HuH-7 (cell line): ENCODE results near the gene ADGRE3.
"Not testable (repeated sequence)": the region's sequence is repeated elsewhere in the genome, so short reads cannot be mapped to it uniquely, and the experiment has no call there.

ENCODE experiments used
- DNase-seq: peaks from one replicate; pipeline ENCODE4 v3.0.0; 2011; ENCODE audit warnings: low spot score

ADGRE3 gene

DNA sequence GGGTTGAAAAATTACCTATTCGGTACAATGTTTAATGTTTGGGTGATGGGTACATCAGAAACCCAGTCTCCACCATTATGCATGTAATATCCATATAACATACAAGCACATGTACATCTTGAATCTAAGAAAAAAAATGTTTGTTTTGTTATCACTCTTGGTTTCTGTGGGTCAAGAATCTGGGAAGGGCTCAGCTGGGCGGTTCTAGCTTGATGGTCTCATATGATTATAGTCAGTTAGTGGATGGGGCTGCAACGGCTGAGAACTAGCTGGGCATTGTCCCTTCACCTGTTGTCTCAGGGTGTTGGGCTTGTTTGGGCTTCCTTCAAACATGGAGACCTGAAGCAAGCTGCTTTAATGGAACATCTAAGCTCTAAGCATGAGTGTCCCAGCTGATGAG is 4.7 kb downstream of the ADGRE3 start:
- DNase-seq: no peak

DNA sequence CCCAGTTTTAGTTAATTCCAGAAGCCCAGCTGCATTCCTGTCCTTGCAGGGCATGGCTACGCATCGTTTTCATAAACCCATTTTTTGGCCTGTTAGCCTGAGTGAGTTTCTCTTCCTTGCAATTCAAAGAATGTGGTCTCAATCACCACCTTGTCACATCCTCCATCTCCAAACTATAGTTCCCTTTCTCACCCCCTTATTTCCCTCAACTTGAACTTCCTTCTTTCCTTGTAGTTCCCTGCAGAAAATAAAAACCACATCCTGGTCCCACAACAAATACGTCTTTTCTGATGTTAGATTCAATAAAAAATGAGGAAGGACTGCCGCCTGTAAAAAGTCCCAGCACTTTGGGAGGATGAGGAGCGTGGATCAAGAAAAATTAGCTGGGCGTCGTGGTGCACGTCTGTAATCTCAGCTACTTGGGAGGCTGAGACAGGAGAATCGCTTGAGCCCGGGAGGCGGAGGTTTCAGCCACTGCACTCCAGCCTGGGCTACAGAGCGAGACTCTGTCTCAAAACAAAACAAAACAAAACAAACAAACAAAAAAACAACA is 13.2 kb downstream of the ADGRE3 start:
- DNase-seq: no peak

- DNase-seq: no peak
Measured at GRCh38 chr19:14659874-14660489, 14.7 kb downstream of the ADGRE3 start.

- no peak for DNase-seq
Measured at GRCh38 chr19:14655726-14656125, 18.9 kb downstream of the ADGRE3 start.

DNA sequence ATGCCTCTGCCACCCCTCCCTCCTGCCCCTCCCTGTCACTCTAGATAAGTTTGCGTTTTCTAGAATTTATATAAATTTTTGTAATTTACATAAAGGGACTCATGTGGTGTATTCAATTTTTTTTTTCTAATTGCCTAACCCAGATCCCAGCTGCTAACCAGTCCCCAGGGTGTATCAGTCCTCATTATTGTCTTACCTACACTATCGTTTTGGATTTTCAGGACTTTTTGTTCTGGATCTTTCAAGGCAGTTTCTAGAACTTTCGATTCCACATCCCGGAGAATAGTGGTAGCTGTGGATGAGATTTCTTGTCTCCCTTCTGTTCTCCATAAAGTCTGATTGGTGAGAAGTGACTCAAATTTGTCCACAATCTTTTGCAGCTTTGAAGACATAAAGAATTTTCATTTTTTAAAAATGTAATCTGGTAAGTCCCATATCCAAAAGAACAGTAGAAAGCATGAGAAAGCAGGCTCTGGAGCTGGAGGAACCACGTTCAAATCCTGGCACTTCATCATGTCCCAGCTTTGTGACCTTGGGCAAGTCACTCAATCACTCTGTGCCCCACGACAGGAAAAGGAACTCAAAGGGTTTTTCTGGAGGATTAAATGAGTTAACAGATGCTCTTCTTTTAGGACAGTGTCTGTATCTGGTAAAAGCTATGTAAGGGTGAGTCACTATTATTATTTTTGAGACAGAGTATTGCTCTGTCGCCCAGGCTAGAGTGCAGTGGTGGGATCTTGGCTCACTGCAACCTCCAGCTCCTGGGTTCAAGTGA is 19.7 kb downstream of the ADGRE3 start:
- no peak for DNase-seq

DNA sequence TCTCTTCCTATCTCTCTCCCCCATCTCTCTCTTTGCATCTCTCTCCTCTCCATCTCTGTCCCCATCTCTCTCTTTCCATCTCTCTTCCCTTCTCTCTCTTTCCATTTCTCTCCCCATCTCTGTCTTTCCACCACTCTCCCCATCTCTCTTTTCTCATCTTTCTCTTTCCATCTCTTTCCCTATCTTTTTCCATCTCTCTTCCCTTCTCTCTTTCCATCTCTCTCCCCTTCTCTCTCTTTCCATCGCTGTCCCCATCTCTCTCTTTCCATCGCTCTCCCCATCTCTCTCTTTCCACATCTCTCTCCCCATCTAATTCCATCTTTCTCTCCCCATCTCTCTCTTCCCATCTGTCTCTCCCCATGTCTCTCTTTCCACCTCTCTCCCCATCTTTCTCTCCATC is 24.5 kb downstream of the ADGRE3 start:
- no peak for DNase-seq

- no peak for DNase-seq
Measured at GRCh38 chr19:14649020-14649419, 25.6 kb downstream of the ADGRE3 start.

GRCh38 chr19:14648506-14648905 is 26.1 kb downstream of the ADGRE3 start:
- no peak for DNase-seq

- DNase-seq: no peak
Measured at GRCh38 chr19:14639536-14640277, 34.9 kb downstream of the ADGRE3 start.

DNA sequence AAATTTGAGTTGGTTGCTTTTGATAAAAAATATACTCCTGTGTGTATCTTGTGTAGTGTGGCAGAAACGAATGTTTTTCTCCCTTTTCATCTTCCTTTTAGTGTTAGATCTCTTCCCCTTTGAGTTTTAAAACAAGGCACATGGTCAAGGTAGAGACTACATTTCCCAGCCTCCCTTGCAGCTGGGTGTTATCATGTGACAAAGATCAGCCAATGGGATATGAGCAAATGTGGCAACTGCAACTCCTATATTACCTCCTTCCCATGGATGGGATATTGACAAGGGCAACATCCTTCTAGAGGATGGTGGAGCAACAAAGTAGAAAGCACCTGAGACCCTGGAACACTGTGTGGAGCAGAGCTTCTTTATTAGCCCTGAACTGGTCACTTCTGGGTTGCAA is 42.4 kb downstream of the ADGRE3 start:
- DNase-seq: no peak

- no peak for DNase-seq
Measured at GRCh38 chr19:14629557-14629956, 45.1 kb downstream of the ADGRE3 start.

DNA sequence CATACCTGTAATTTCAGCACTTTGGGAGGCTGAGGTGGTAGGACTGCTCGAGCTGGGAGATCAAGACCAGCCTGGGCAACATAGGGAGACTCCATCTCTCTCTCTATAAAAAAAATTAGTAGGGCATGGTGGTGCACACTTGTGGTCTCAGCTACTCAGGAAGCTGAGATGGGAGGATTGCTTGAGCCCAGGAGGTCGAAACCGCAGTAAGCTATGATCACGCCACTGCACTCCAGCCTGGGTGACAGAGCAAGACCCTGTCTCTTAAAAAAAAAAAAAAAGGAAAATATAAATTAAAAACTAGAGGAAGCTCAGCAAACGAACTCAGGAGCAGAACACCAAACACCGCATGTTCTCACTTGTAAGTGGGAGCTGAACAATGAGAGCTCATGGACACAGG is 50.2 kb downstream of the ADGRE3 start:
- not testable (repeated sequence) for DNase-seq

GRCh38 chr19:14619404-14619803 is 55.2 kb downstream of the ADGRE3 start:
- DNase-seq: no peak

- peak; percentile 32 for DNase-seq
Measured at GRCh38 chr19:14616407-14616806, 58.2 kb downstream of the ADGRE3 start.

DNA sequence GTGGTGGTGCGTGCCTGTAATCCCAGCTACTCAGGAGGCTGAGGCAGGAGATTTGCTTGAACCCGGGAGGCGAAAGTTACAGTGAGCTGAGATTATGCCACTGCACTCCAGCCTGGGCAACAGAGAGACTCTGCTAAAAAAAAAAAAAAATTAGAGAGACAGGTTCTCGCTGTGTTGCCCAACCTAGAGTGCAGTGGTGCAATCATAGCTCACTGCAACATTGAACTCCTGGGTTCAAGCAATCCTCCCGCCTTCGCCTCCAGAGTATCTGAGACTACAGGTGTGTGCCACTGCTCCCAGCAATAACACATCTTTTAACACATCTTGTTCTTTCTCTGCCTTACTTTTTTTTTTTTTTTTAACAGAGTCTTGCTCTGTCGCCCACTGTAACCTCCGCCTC is 59.0 kb downstream of the ADGRE3 start:
- no peak for DNase-seq

DNA sequence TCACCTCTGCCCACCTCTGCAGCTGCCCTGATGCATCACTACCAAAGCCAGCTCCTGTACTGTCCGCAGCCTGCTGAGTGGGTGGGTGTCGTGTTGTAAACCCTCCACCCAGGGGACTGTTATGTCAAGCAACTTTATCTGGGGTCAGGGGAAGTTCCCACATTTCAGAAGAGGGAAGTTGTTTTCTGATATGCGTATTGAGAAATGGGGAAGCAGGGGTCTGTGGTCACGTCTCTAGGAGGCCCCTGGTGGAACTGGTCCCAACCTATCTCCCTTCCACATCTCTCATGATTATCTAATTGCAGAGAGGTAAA is 60.6 kb downstream of the ADGRE3 start:
- DNase-seq: no peak

DNA sequence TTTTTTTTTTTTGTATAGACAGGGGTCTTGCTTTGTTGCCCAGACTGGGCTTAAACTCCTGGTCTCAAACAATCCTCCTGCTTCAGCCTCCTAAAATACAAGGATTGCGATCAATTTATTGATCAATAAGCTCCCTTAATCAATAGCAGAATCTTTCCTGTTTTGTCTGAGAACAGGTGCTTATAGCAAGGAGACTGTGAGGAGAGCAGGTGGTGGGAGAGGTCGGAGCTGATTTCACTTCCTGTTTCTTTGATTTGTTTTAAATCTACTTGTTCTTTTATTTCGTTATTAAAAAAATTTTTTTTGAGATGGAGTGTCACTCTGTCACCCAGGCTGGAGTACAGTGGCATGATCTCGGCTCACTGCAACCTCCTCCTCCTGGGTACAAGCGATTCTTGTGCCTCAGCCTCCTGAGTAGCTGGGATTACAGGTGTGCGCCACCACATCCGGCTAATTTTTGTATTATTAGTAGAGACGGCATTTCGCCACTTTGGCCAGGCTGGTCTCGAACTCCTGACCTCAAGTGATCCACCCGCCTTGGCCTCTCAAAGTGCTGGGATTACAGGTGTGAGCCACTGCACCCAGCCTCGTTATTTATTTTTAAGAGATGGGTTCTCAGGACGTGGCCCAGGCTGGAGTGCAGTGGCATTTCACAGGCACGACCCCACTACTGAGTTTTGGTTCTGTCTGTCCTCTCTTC is 61.1 kb downstream of the ADGRE3 start:
- DNase-seq: not testable (repeated sequence)

DNA sequence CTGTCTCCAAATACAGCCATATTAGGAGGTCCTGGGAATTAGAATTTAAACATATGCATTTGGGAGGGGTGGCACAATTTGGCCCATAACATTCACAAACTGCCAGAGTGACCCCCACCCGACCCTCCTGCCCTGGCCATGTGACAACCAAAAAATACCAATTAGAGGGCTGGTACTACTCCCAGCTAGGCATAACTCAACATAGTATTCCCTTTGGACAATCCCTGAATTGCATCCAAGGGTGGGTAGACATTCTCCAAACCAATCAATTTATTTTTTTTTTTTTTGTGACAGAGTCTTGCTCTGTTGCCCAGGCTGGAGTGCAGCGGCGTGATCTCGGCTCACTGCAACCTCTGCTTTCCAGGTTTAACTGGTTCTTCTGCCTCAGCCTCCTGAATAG is 62.0 kb downstream of the ADGRE3 start:
- DNase-seq: no peak

GRCh38 chr19:14612242-14612641 is 62.4 kb downstream of the ADGRE3 start:
- not testable (repeated sequence) for DNase-seq

GRCh38 chr19:14611051-14611450 is 63.6 kb downstream of the ADGRE3 start:
- DNase-seq: no peak

DNA sequence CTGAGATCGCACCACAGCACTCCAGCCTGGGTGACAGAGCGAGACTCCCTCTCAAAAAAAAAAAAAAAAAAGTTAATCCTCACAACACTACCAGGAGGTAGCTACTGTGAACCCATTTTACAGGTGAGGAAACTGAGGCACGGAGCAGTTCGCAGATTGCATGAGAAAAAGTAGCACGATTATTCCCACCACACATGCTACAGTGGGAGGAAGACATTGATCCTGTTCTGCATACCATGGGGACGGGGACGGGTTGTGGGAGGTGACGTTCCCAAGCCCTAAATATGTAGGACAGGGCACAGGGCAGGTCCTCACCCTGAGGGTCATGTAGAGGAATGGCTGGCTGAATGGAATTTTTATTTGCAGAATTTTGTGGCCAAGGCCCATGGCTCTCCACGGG is 68.0 kb downstream of the ADGRE3 start:
- DNase-seq: no peak

DNA sequence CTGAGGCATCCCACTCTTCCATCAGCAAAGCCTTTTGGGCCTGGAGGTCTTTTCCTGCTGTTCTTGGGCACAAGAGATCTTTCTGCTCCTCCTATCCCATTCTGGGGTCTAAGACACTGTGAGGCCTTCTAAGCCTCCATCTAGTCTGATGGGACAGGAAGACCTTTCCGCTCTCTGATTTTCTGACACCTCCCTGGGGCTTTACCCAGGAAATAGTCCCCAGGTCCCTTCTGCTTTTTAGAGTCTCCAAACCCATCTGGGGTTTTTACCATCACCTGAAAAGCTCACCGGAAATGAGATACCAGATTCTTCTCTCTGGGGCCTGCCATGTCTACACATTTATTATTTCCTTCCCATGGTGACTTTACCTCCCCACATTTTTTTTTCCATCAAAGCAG is 70.7 kb downstream of the ADGRE3 start:
- DNase-seq: no peak
